Measurements from ENCODE around the gene COL2A1. TPM values are rescaled to one million over a fixed set of nuclear protein-coding genes. Genes with fewer than 3 reads are reported as not detected.

The COL2A1 gene
- total RNA-seq, 3 donors from 2014 or later = 1.6 to 3.2 TPM; not detected in 1

- Histone ChIP-seq H3K36me3 (no peaks in the 10 kb centered on the region), H3K4me3 (no peak overlapping the region), H3K27ac (no peak overlapping the region), H3K27me3 (peaks cover 7 to 35% of the 10 kb centered on the region in 2 donors), H3K4me1 (peaks cover 13 to 19% of the 10 kb centered on the region in 2 donors), H3K9me3 (no peaks in the 10 kb centered on the region)
- no peak for TF ChIP-seq POLR2AphosphoS5 (IDR thresholded peaks at IDR 0.05)
- no peak for TF ChIP-seq CTCF (IDR thresholded peaks at IDR 0.05)
- no peak for TF ChIP-seq POLR2A (IDR thresholded peaks at IDR 0.05)
- DNase-seq (ENCODE audit: low spot score in 2 of 2) = no peak
- intact Hi-C loops (cut with DNase I; ENCODE audit: low total_unique reads) = no loop called here
Measured at GRCh38 chr12:48005750-48006021, 1.4 kb upstream of the COL2A1 start.

GRCh38 chr12:48005001-48005749 lies 899 bp upstream of the COL2A1 start:
- intact Hi-C loops (cut with DNase I; ENCODE audit: low total_unique reads) = no loop called here
- peaks cover 13 to 19% of the 10 kb centered on the region in 2 donors for H3K4me1 ChIP-seq
- H3K9me3 ChIP-seq = no peaks in the 10 kb centered on the region
- no peak for DNase-seq (ENCODE audit: low spot score in 2 of 2)
- no peaks in the 10 kb centered on the region for H3K36me3 ChIP-seq
- H3K27me3 ChIP-seq = peaks cover 7 to 35% of the 10 kb centered on the region in 2 donors
- TF ChIP-seq CTCF (IDR thresholded peaks at IDR 0.05) (no peak), POLR2AphosphoS5 (IDR thresholded peaks at IDR 0.05) (no peak), POLR2A (IDR thresholded peaks at IDR 0.05) (no peak)
- peak overlapping the region in 1 of 3 donors; percentile 66 for H3K4me3 ChIP-seq
- no peak overlapping the region for H3K27ac ChIP-seq

GRCh38 chr12:48003226-48004052 lies 837 bp downstream of the COL2A1 start:
- Histone ChIP-seq H3K4me3 (peak overlapping the region; percentile 29 to 71 (median 53)), H3K27me3 (peaks cover 7 to 35% of the 10 kb centered on the region in 2 donors), H3K36me3 (no peaks in the 10 kb centered on the region), H3K27ac (no peak overlapping the region), H3K4me1 (peaks cover 13 to 19% of the 10 kb centered on the region in 2 donors), H3K9me3 (no peaks in the 10 kb centered on the region)
- TF ChIP-seq POLR2AphosphoS5 (IDR thresholded peaks at IDR 0.05) (no peak), POLR2A (IDR thresholded peaks at IDR 0.05) (no peak), CTCF (IDR thresholded peaks at IDR 0.05) (no peak)
- intact Hi-C loops (cut with DNase I; ENCODE audit: low total_unique reads) = no loop called here
- DNase-seq (ENCODE audit: low spot score in 2 of 2) = no peak

GRCh38 chr12:48002773-48003218 lies 1.5 kb downstream of the COL2A1 start:
- no peak for TF ChIP-seq POLR2A (IDR thresholded peaks at IDR 0.05)
- TF ChIP-seq CTCF (IDR thresholded peaks at IDR 0.05) = no peak
- no peak for TF ChIP-seq POLR2AphosphoS5 (IDR thresholded peaks at IDR 0.05)
- peaks cover 7 to 35% of the 10 kb centered on the region in 2 donors for H3K27me3 ChIP-seq
- H3K4me3 ChIP-seq = peak overlapping the region in 2 of 3 donors; percentile 53 to 71

GRCh38 chr12:48002414-48002730 lies 1.9 kb downstream of the COL2A1 start:
- no peak for DNase-seq (ENCODE audit: low spot score in 2 of 2)
- no peak for TF ChIP-seq CTCF (IDR thresholded peaks at IDR 0.05)
- TF ChIP-seq POLR2A (IDR thresholded peaks at IDR 0.05) = no peak
- no peak for TF ChIP-seq POLR2AphosphoS5 (IDR thresholded peaks at IDR 0.05)
- intact Hi-C loops (cut with DNase I; ENCODE audit: low total_unique reads) = no loop called here
- H3K27ac ChIP-seq = peak overlapping the region in 1 of 2 donors; percentile 50
- peaks cover 7 to 35% of the 10 kb centered on the region in 2 donors for H3K27me3 ChIP-seq
- no peaks in the 10 kb centered on the region for H3K36me3 ChIP-seq
- peaks cover 13 to 19% of the 10 kb centered on the region in 2 donors for H3K4me1 ChIP-seq
- peak overlapping the region; percentile 34 to 71 (median 53) for H3K4me3 ChIP-seq
- no peaks in the 10 kb centered on the region for H3K9me3 ChIP-seq

More at GRCh38 chr12:48002773-48003218, 1.5 kb downstream of the COL2A1 start:
- no peaks in the 10 kb centered on the region for H3K36me3 ChIP-seq
- DNase-seq (ENCODE audit: low spot score in 2 of 2) = no peak
- H3K9me3 ChIP-seq = no peaks in the 10 kb centered on the region
- peaks cover 13 to 19% of the 10 kb centered on the region in 2 donors for H3K4me1 ChIP-seq
- H3K27ac ChIP-seq = no peak overlapping the region
- intact Hi-C loops (cut with DNase I; ENCODE audit: low total_unique reads) = no loop called here
